CD4-positive, alpha-beta T cell treated with Interleukin-2 at 100 ng/mL for 4 hours (primary cell): ENCODE measurements around the gene SHC4.
"Not testable (repeated sequence)": the region's sequence is repeated elsewhere in the genome, so short reads cannot be mapped to it uniquely, and the experiment has no call there.

Source experiments
- DNase-seq: peaks from one replicate; pipeline ENCODE4 v3.0.0-alpha.2; 2020; ENCODE audit warnings: low spot score

The SHC4 gene

GRCh38 chr15:48963524-48964113, at the start of gene SHC4:
Gene SHC4 (minus strand): TSS chr15:48963919. CDS start chr15:48963015, 904 bp downstream.
- DNase-seq: peak; percentile 65

- no peak for DNase-seq
Measured at GRCh38 chr15:48999314-48999713, 35.6 kb upstream of the SHC4 start.

- DNase-seq: no peak
Measured at GRCh38 chr15:48996276-48996675, 32.6 kb upstream of the SHC4 start.

GRCh38 chr15:48993380-48993779, 29.7 kb upstream of the SHC4 start:
- no peak for DNase-seq

- no peak for DNase-seq
Measured at GRCh38 chr15:48992545-48992944, 28.8 kb upstream of the SHC4 start.

- no peak for DNase-seq
Measured at GRCh38 chr15:48992096-48992495, 28.4 kb upstream of the SHC4 start.

- DNase-seq: no peak
Measured at GRCh38 chr15:48989170-48989569, 25.5 kb upstream of the SHC4 start.

- DNase-seq: no peak
Measured at GRCh38 chr15:48987142-48987541, 23.4 kb upstream of the SHC4 start.

- no peak for DNase-seq
Measured at GRCh38 chr15:48986240-48986639, 22.5 kb upstream of the SHC4 start.

- DNase-seq: no peak
Measured at GRCh38 chr15:48985516-48985915, 21.8 kb upstream of the SHC4 start.

- DNase-seq: no peak
Measured at GRCh38 chr15:48984811-48985352, 21.2 kb upstream of the SHC4 start.

GRCh38 chr15:48984021-48984710, 20.4 kb upstream of the SHC4 start:
- no peak for DNase-seq

- DNase-seq: no peak
Measured at GRCh38 chr15:48983300-48983699, 19.6 kb upstream of the SHC4 start.

- DNase-seq: no peak
Measured at GRCh38 chr15:48981941-48982340, 18.2 kb upstream of the SHC4 start.

- DNase-seq: no peak
Measured at GRCh38 chr15:48978638-48979037, 14.9 kb upstream of the SHC4 start.

GRCh38 chr15:48976444-48977088, 12.8 kb upstream of the SHC4 start:
- no peak for DNase-seq

- peak; percentile 63 for DNase-seq
Measured at GRCh38 chr15:48975472-48976419, 12.0 kb upstream of the SHC4 start.

- DNase-seq: no peak
Measured at GRCh38 chr15:48974882-48975281, 11.2 kb upstream of the SHC4 start.

GRCh38 chr15:48972750-48973503, 9.2 kb upstream of the SHC4 start:
- no peak for DNase-seq

GRCh38 chr15:48970926-48971325, 7.2 kb upstream of the SHC4 start:
- not testable (repeated sequence) for DNase-seq

GRCh38 chr15:48968066-48968465, 4.3 kb upstream of the SHC4 start:
- DNase-seq: no peak
